WI38 (cell line): ENCODE measurements around the gene IGFL1.
"Not testable (repeated sequence)": the region's sequence is repeated elsewhere in the genome, so short reads cannot be mapped to it uniquely, and the experiment has no call there.

Source experiments
- H3K4me3 ChIP-seq: 2 replicates; pipeline ENCODE4 v1.5.1; 2011; ENCODE audit warnings: low read depth, mild to moderate bottlenecking, control low read depth, low read length
- CTCF ChIP-seq: IDR thresholded peaks from 2 replicates; pipeline ENCODE4 v1.5.1; 2012; ENCODE audit warnings: low read depth, mild to moderate bottlenecking, control low read depth, low read length

The IGFL1 gene

GRCh38 chr19:46232938-46233621, 3.5 kb downstream of the IGFL1 start:
- no peak for TF ChIP-seq CTCF
- no peak overlapping the region for H3K4me3 ChIP-seq

- H3K4me3 ChIP-seq: not testable (repeated sequence)
Measured at GRCh38 chr19:46233871-46234270, 4.3 kb downstream of the IGFL1 start.

- H3K4me3 ChIP-seq: not testable (repeated sequence)
Measured at GRCh38 chr19:46238141-46238540, 8.6 kb downstream of the IGFL1 start.

- TF ChIP-seq CTCF: no peak
Measured at GRCh38 chr19:46239193-46240024, 9.9 kb downstream of the IGFL1 start.

GRCh38 chr19:46240693-46241092, 11.2 kb downstream of the IGFL1 start:
- no peak for TF ChIP-seq CTCF
- no peak overlapping the region for H3K4me3 ChIP-seq

More at GRCh38 chr19:46239193-46240024, 9.9 kb downstream of the IGFL1 start:
- H3K4me3 ChIP-seq: no peak overlapping the region

GRCh38 chr19:46241626-46242025, 12.1 kb downstream of the IGFL1 start:
- no peak overlapping the region for H3K4me3 ChIP-seq
- no peak for TF ChIP-seq CTCF

- H3K4me3 ChIP-seq: not testable (repeated sequence)
Measured at GRCh38 chr19:46243081-46243654, 13.6 kb downstream of the IGFL1 start.

- H3K4me3 ChIP-seq: no peak overlapping the region
- no peak for TF ChIP-seq CTCF
Measured at GRCh38 chr19:46250076-46250735, 20.7 kb downstream of the IGFL1 start.
